Right lobe of liver (tissue), 4 donors: ENCODE data around the gene TERT.
"Not testable (repeated sequence)": the region's sequence is repeated elsewhere in the genome, so short reads cannot be mapped to it uniquely, and the experiment has no call there.

ENCODE experiments used
- POLR2A ChIP-seq: fragments of 450-650 bp; IDR thresholded peaks from one replicate; pipeline ENCODE4 v1.6.1; 2017; ENCODE audit warnings: antibody characterized with exemption, mild to moderate bottlenecking
- TF ChIP-seq, protein P1 (sequence below), 4 donors: fragments of 200-600 bp in 3 of 4; fragments of 450-650 bp in 1 of 4; IDR thresholded peaks; one replicate each; pipeline versions ENCODE4 v1.5.1 to v1.8.0; 2016 to 2022; ENCODE audit warnings: antibody characterized with exemption in 4 of 4, mild to moderate bottlenecking in 2 of 4
- donor health status: DM: no; HTN: no; CAD: no.
- donor health status: DM: no; HTN: no; CAD: no.
- donor health status: DM: no; HTN: yes; CAD: no.

DNA sequence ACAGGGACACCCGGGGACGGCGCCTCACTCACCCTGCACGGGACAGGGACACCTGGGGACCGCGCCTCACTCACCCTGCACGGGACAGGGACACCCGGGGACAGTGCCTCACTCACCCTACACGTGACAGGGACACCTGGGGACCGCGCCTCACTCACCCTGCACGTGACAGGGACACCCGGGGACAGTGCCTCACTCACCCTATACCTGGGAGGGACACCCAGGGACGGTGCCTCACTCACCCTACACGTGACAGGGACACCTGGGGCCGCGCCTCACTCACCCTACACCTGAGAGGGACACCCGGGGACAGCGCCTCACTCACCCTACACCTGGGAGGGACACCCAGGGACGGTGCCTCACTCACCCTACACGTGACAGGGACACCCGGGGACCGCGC is 3.9 kb downstream of the TERT start:
- TF ChIP-seq POLR2A, result not testable (repeated sequence)
- TF ChIP-seq, protein P1, sequence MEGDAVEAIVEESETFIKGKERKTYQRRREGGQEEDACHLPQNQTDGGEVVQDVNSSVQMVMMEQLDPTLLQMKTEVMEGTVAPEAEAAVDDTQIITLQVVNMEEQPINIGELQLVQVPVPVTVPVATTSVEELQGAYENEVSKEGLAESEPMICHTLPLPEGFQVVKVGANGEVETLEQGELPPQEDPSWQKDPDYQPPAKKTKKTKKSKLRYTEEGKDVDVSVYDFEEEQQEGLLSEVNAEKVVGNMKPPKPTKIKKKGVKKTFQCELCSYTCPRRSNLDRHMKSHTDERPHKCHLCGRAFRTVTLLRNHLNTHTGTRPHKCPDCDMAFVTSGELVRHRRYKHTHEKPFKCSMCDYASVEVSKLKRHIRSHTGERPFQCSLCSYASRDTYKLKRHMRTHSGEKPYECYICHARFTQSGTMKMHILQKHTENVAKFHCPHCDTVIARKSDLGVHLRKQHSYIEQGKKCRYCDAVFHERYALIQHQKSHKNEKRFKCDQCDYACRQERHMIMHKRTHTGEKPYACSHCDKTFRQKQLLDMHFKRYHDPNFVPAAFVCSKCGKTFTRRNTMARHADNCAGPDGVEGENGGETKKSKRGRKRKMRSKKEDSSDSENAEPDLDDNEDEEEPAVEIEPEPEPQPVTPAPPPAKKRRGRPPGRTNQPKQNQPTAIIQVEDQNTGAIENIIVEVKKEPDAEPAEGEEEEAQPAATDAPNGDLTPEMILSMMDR (IDR thresholded peaks at IDR 0.05), result not testable (repeated sequence)
